Type B pancreatic cell (in vitro differentiated cells): ENCODE data around the gene OR1D5. TPM values are rescaled to one million over a fixed set of nuclear protein-coding genes. Genes with fewer than 3 reads are reported as not detected.
"Not testable (repeated sequence)": the region's sequence is repeated elsewhere in the genome, so short reads cannot be mapped to it uniquely, and the experiment has no call there.

ENCODE experiments used
- DNase-seq: peaks from one replicate; pipeline ENCODE4 v3.0.0; 2021; ENCODE audit warnings: mixed read lengths; ENCODE audit not compliant: unreplicated experiment; ENCODE audit errors: extremely low spot score
- H3K27ac Mint-ChIP-seq: 2 replicates; pipeline ENCODE4 v1.8.0; 2021; ENCODE audit warnings: mild to moderate bottlenecking, mixed read lengths
- H3K27me3 Mint-ChIP-seq: 2 replicates; pipeline ENCODE4 v1.8.0; 2021; ENCODE audit warnings: mixed read lengths
- H3K36me3 Mint-ChIP-seq: 2 replicates; pipeline ENCODE4 v1.8.0; 2021; ENCODE audit warnings: mixed read lengths
- H3K4me1 Mint-ChIP-seq: one replicate; pipeline ENCODE4 v1.8.0; 2021; ENCODE audit warnings: mixed read lengths; ENCODE audit not compliant: unreplicated experiment
- H3K4me3 Mint-ChIP-seq: 2 replicates; pipeline ENCODE4 v1.8.0; 2021; ENCODE audit warnings: mild to moderate bottlenecking, mixed read lengths
- H3K9me3 Mint-ChIP-seq: 2 replicates; pipeline ENCODE4 v1.8.0; 2021; ENCODE audit warnings: mixed read lengths
- CTCF ChIP-seq: fragments of 200-600 bp; sonication (generic); conservative IDR thresholded peaks from 2 replicates; pipeline ENCODE4 v1.5.0; 2021; ENCODE audit warnings: antibody characterized with exemption, mild to moderate bottlenecking
- long read RNA-seq: library from polyadenylated mRNA; unstranded; transcript quantifications from one replicate; pipeline ENCODE4 v2.0.0, GENCODE V29; 2020
- total RNA-seq: library from RNA; stranded (reverse); gene quantifications from 2 replicates; pipeline ENCODE4 v1.2.1, GENCODE V29; 2021; ENCODE audit warnings: low replicate concordance

OR1D5 gene
- total RNA-seq: not detected in 2 replicates
- long read RNA-seq: 0 reads

- not testable (repeated sequence) for DNase-seq, H3K36me3 Mint-ChIP-seq
These were observed at the start of gene OR1D5 for GRCh38 chr17:3063507-3063906. TSS of gene OR1D5 (minus strand) at chr17:3063607. CDS start at chr17:3063607, 0 bp downstream.

GRCh38 chr17:3104322-3104721 lies 40.9 kb upstream of the OR1D5 start, which contains the start of gene OR1D2:
TSS of gene OR1D2 (minus strand) at chr17:3104422. CDS start at chr17:3092996, 11,426 bp downstream.
- H3K4me1 Mint-ChIP-seq: no peaks in the 10 kb centered on the region
- no peak within 1 kb of the TSS for H3K27ac Mint-ChIP-seq
- no peak for DNase-seq
- H3K9me3 Mint-ChIP-seq: peaks cover 7% of the 10 kb centered on the region
- H3K27me3 Mint-ChIP-seq: peaks cover 10% of the 10 kb centered on the region
- no peaks in the 10 kb centered on the region for H3K36me3 Mint-ChIP-seq
- TF ChIP-seq CTCF: no peak
- no peak within 1 kb of the TSS for H3K4me3 Mint-ChIP-seq

More at GRCh38 chr17:3063507-3063906, at the start of gene OR1D5:
- not testable (repeated sequence) for H3K27ac Mint-ChIP-seq, H3K27me3 Mint-ChIP-seq, H3K4me1 Mint-ChIP-seq, H3K4me3 Mint-ChIP-seq, H3K9me3 Mint-ChIP-seq

GRCh38 chr17:3073850-3074249 lies 10.4 kb upstream of the OR1D5 start:
- not testable (repeated sequence) for H3K4me3 Mint-ChIP-seq, H3K9me3 Mint-ChIP-seq, H3K4me1 Mint-ChIP-seq, H3K27ac Mint-ChIP-seq, H3K36me3 Mint-ChIP-seq, DNase-seq
- H3K27me3 Mint-ChIP-seq: peaks cover 23% of the 10 kb centered on the region

- not testable (repeated sequence) for DNase-seq, H3K4me1 Mint-ChIP-seq, H3K4me3 Mint-ChIP-seq, H3K27ac Mint-ChIP-seq, H3K27me3 Mint-ChIP-seq, H3K36me3 Mint-ChIP-seq, H3K9me3 Mint-ChIP-seq
These were observed 1.8 kb upstream of the OR1D5 start for GRCh38 chr17:3065192-3065591.

- H3K9me3 Mint-ChIP-seq, H3K36me3 Mint-ChIP-seq, H3K4me3 Mint-ChIP-seq, DNase-seq, H3K27ac Mint-ChIP-seq, H3K4me1 Mint-ChIP-seq, H3K27me3 Mint-ChIP-seq: not testable (repeated sequence)
These were observed 506 bp downstream of the OR1D5 start for GRCh38 chr17:3062824-3063377.

GRCh38 chr17:3054868-3055267 lies 8.5 kb downstream of the OR1D5 start:
- H3K9me3 Mint-ChIP-seq, H3K36me3 Mint-ChIP-seq, H3K4me3 Mint-ChIP-seq, H3K27me3 Mint-ChIP-seq, H3K4me1 Mint-ChIP-seq, DNase-seq, H3K27ac Mint-ChIP-seq: not testable (repeated sequence)

- peak overlapping the region; percentile 93 for H3K4me3 Mint-ChIP-seq
- H3K36me3 Mint-ChIP-seq: no peaks in the 10 kb centered on the region
- no peak overlapping the region for H3K27ac Mint-ChIP-seq
- H3K27me3 Mint-ChIP-seq: peaks cover 11% of the 10 kb centered on the region
- no peaks in the 10 kb centered on the region for H3K9me3 Mint-ChIP-seq
- H3K4me1 Mint-ChIP-seq: no peaks in the 10 kb centered on the region
- TF ChIP-seq CTCF: no peak
- DNase-seq: no peak
These were observed 13.6 kb downstream of the OR1D5 start for GRCh38 chr17:3049705-3050295.

GRCh38 chr17:3048727-3049471 lies 14.5 kb downstream of the OR1D5 start:
- Mint-ChIP-seq H3K27me3 (peaks cover 11% of the 10 kb centered on the region), H3K9me3 (peaks cover 4% of the 10 kb centered on the region), H3K27ac (peak overlapping the region; percentile 46), H3K4me1 (no peaks in the 10 kb centered on the region), H3K4me3 (peak overlapping the region; percentile 93), H3K36me3 (no peaks in the 10 kb centered on the region)
- peak; percentile 95 for DNase-seq
- TF ChIP-seq CTCF: peak; percentile 83
